GM18511 (cell line): Measurements from ENCODE around the gene SEMA5B.

Experiments
- ATAC-seq: cut with Tn5 transposase; IDR thresholded peaks from one replicate; pipeline ENCODE4 v1.9.1; 2021; ENCODE audit warnings: mild to moderate bottlenecking, moderate library complexity; ENCODE audit not compliant: unreplicated experiment

Gene SEMA5B

DNA sequence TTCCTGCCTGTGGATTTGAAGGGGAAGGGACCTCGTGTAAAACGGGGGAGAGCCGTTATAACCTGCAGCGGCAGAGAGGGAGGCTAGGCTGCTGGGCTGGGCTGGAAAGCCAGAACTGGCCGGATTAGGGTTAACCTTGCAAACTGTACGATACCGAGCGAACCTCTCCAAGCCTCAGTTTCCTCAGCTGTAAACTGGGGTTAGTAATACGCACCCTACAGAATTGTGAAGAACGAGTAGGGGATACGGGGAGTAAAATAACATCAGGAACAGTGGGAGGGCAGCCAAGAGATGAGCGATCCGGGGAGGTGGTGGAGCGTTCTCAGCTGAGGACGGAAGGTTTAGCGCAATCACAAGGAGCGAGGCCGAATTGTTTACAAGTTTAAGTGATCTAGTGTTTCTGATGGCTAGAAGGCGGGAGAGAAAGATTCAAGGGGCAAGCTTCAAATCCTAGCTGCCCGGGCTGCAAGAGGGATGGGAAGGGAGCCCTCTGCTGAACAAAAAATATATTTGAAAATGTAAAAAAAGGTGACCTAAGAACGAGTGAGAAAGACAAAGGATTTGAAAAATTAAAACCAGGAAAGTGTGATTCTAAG lies 768 bp upstream of the SEMA5B start:
- ATAC-seq = no peak

DNA sequence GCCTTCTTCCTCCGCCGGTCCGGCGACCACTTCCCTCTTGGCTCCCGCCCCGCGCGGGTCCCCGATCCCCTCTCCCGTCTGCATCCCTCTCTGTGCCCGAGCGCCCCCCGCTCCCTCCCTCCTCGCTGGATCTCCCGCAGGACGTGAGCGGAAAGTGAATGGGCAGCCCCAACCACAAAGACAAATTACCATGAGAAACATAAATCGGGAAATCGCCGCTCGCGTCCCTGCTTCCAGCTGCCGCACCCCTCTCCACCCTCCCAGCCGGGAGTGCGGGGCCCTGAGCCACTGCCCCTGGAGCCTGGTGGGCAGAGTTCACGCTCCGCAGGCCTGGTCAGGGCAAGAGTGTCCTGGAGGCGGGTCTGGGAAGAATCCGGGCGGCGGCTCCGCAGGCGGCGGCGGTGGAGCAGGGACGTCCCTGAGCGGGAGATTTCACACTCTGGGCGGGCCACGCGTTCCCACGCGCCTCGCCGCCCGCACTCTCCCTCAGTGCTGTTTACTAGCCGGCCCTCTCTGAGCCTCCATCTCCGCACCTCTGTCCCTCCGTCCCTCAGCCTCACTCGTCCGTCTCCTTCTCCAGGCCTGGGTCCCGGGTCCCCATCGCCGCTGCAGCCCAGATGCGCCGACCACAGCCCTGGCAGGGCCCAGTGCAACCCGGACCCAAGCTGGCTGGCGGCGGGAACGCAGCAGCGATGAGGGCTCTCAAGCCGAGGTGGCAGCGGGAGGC lies 835 bp downstream of the SEMA5B start:
- ATAC-seq = no peak

DNA sequence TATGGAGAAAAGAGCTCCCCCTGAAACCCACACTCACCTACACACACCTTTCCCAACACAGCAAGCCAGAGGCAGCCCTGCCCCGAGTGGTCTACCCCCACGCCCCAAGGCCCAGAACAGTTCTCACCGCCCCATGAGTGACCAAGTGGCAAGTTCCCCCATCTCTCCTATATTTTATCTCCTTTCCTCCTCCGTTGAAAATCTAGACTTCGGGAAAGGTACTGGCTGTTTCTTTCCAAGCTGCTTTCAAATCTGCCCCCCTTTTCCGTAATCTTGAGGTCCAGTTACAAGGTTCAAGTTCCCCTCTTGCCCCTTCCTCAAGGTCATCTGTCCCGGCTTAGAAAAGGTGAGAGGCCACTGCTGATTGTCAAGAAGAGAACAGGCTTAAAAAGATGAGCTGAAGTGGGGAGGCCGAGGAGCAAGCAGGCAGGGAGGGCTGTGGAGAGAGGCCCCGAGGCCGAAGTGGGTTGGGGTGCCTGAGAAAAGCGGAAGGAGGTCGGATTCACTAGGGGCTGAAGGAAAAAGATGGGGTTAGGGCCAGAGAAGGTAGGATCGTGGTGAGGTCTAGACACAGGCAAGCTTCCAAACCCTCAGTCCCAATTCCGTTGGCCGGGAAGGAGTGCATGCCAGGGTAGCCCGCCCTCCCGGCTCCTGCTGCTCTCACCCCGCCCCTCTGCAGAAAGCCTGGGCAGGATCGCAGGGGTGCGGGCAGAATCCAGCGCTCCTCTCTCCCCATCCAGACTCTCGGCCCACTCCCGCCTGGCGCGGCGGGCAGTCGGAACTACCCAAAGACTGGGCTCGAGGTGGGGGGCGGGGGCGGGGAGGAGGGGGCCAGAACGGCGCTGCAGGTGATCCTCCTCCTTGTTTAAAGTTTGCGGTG lies 1.7 kb downstream of the SEMA5B start:
- no peak for ATAC-seq

DNA sequence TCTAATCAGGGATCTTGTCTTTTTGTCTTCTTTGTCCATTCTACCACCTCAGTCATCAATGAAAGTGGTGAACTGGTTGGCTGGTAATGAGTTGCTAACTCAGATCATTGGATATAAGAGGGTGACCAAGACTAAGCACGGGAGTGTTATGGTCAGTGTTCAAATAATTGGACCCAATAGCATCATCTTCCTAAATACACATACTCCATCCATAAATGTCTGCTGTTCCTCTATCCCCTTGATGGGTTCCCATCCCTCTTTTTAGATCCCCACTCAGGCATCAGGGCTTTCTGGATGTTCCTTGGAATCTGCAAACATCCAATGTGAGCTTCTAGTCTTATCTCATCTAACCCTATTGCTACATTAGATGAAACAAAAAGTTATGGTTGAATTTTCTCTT lies 3.5 kb downstream of the SEMA5B start:
- ATAC-seq = no peak

DNA sequence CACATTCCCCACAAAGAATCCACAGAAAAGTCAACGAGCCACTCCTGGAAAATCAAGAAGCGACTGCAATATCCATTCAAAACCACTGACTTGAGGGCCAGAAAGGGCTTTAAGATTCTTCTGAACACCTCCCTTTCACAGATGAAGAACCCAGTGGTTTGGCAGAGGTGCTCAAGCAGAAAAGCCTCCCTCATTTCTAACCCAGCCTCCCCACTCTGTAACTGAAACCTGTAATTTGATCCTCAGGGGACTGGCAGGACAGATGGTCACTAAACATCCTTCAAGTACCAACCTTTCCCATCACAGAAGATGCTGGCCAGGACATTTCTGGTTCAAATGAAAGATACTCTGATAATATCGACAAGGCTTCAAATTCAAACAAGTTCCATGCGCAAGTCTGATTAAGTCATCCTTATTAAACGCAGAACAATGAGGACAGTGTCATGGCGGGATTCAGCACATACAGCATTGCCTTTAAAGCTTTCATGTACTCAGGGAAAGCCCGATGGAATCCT lies 5.5 kb downstream of the SEMA5B start:
- ATAC-seq = no peak

DNA sequence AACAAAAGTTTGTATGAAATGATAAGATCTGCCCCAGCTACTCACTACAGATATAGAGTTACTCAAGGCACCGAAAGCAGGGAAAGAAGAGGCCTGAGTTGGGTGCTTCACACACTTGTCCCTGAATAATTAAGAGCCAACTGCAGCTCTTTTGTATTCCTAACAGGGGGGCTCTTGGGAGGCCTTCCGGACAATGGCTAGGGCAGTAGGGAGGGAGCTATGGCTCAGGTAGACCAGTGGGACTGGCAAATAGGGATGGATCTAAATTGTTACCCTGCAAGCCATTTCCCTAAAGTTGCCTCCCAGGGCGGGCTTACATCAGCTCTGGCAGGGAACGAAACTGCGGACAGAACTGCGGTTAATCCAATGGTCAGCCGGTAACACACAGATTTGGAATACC lies 6.2 kb downstream of the SEMA5B start:
- no peak for ATAC-seq

DNA sequence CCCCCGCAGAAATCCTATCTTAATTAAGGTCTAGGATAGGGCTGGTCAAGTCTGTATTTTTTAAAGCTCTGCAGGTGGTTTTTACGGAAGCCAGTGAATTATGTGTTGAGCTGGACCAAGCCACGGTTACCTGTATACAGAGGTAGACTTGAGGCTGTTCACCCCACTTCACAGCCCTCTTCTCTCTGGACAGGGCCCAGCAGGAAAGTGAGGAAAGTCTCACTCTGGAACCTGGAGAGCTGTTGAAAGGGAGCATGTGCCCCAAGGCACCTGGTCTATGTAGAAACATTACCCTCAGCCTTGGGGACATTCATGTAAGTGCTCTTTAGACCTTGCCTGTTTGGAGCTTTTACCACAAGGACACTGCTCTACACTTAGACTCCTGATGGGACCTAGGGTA lies 6.9 kb downstream of the SEMA5B start:
- ATAC-seq = no peak

DNA sequence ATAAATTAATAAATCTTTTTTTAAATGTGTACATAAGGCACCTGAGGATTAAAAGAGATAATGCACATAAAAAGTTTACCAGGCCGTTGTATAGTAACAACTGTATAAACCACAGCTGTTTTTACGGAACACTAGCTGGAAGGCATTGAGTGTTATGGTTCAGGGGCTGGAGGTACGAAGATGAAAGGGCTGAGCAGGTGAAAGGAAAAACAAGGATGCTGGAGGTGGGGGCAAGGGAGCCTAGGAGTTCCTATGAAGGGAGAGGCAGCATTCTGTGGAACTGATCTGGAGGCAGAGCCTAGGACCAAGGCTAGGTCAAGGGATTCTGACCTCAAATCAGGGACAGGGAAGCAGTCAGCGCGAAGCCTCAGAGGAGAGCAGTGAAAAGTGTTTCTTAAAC lies 8.0 kb downstream of the SEMA5B start:
- ATAC-seq = no peak

DNA sequence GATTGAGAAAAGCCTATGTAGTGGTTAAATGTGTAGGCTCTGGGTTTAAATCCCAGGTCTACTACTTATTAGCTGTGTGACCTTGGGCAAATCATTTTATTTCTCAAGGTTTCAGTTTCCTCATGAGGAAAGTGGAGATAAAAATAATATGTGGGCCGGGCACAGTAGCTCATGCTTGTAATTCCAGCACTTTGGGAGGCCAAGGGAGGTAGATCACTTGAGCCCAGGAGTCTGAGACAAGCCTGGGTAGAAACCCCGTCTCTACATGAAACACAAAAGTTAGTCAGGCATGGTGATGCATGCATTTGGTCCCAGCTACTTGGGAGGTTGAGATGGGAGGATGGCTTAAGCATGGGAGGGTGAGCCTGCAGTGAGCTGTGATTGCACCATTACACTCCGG lies 8.4 kb downstream of the SEMA5B start:
- no peak for ATAC-seq

DNA sequence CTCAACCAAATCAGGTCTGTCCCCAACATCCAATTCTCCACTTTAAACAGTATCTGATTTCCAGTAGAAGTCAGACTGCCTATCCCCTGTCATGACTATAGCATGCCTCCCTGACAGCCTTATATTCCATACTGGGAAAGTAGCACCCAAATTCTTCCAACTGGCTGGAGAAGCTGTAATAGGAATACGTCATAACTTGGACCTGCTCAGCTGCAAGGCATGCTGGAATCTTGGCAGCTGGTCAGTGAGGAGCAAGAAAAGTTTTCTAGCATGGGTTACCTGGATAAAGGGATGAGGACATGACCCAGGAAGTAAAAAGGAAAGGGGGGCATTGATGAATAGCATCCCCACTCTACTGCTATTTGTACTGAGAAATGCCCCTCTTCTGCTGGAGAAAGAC lies 8.9 kb downstream of the SEMA5B start:
- no peak for ATAC-seq

DNA sequence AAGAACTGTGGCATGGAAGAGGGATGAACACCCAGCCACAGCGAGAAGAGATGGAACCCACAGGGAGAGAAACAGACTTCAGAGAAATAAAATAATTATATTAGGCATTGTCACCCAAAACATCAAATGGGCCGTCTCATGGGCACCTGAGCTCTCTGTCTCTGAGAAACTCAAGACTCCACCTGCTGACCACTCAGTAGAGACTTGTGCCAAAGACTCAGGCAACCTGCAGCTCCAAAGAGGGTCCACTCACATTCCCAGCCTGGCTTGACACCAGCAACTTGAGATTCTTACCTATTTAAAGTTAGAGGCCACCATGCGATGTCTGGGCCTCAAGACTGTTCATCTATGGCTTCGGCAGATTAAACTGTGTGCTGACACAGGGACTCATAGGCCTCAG lies 12.0 kb downstream of the SEMA5B start:
- ATAC-seq = no peak

DNA sequence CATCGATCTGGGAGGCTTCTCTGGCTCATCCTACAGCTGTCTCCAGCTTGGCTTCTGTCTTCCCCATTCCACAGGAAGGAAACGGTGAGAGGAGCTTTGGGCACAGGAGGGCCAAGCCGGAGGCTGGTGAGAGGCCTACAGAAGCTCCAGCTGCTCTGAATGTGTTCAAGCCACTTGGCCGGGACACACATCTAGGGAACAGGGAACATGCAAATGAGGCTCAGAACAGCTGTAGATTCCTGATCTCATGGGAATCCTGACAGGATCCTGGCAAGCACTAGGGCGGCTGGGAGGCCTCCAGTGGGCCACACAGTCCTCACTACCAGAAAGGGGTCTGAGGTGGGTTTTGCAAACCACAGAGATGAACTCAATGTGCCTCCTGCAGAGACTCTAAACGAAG lies 13.7 kb downstream of the SEMA5B start:
- no peak for ATAC-seq

DNA sequence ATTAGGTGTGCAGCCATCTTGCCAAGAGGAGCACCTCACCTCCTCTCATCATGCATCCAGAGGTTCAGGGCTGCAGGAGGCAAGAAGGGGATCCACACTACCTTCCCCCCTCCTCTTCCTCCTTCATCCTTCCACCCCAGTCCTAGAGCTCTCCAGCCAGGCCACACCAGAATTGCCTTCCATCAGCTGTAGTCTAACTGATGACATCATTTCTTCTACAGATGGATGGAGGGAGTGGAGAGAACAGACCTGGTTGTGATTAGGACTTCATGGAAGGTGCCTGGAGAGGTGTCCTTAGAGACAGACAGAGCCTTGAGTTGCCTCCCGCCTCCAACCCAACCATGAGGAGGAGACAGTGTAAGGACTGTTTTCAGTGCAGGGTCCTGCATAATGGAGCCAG lies 14.9 kb downstream of the SEMA5B start:
- ATAC-seq = no peak

DNA sequence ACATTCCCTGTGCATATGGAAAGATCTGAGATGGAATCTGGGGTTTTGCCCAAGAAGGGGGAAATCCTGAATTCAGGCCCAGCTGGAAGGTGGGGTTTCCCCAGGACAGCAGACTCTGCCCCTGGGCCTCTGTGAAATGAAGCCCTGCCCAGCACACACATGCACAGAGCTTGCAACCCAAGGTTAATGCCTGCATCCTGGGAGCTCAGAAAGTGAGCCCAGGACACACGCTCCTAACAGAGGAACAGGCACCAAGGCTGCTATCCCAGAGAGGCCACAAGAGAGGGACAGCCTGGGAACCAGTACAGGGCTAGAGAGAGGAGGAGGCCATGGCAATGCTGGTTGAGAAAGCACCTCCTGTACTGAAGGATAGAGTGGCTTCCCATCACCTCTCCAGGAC lies 16.1 kb downstream of the SEMA5B start:
- no peak for ATAC-seq

DNA sequence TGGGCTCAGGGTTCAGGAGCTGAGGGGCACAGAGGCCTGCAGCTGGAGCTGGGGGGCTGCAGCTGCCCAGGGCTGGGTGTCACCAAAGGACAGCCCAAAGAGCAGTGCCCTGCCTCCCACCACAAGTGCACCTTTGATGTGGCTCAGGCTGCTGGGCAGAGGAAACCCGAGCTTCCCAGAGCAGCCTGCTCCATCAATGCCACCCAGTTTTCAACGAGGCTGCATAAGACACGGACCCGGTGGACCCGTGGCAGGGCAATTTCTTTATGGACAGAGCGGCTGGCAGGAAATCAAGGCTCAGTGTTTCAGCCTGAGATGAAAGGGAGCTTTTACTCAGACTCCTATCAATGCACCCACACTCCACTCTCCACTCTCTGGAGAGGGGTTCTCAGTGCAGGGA lies 18.7 kb downstream of the SEMA5B start:
- no peak for ATAC-seq

DNA sequence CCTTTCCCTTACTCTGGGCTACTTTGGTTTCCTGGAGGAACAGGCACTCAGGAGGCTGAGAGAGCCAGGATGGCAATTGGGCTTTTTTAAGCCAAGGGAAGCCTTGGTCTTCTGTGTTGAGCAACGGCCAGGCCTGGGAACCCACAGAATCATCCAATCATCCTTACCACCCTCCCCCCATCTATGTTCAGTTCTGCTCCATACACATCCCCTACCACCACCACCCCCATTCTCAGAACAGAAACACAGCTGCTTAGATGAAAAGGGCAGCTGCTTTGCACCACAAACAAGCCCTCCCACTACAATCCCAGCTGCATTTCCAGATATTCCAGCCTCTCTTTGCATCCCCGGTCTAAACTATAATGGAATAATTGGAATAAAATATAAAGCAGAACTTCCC lies 21.0 kb downstream of the SEMA5B start:
- no peak for ATAC-seq

DNA sequence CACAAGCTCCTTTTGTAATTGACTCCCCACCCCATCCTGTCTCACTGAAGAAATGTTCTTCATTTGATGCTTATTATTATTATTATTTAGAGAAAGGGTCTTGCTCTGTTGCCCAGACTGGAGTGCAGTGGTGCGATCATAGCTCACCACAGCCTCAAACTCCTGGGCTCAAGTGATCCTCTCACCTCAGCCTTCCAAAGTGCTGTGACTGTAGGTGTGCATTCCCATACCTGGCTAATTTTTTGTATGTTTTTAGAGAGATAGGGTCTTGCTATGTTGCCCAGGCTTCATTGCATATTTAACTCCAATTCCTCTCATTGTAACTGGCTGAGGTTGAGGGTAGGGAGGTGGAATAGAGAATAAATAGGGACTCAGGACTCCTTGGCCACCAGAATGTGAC lies 22.3 kb downstream of the SEMA5B start:
- no peak for ATAC-seq

DNA sequence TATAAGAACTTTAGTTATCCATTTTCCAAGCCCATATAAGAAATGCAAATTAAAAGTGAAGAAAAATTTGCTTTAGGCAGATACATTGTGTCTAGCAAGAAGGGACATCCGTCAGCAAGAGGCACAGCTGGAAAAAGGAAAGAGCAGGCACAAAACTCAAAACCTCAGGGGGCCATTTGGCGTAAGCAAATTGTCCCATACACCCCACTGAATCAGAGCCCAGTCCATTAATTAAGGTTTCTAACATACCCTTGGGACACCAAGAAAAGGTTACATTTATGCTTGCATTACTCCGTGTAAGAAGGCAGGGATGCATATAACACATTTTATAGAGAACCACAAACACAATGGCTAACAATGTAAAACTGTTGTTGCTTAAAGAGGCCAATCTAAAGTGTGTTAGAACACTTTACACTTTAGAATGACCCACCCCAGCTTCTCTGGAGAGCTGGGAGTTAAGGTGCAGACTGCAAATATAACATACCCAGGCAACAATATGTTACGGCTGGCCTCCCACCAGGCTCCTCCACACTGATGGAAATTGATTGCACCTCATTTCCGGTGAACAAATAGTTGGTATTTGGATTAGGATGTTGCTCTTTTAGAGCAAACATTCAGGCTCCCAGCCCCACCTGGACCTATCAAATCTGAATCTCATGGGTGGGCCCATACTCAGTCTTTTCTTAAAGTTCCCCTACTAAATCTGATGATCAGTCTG lies 23.2 kb downstream of the SEMA5B start:
- no peak for ATAC-seq

DNA sequence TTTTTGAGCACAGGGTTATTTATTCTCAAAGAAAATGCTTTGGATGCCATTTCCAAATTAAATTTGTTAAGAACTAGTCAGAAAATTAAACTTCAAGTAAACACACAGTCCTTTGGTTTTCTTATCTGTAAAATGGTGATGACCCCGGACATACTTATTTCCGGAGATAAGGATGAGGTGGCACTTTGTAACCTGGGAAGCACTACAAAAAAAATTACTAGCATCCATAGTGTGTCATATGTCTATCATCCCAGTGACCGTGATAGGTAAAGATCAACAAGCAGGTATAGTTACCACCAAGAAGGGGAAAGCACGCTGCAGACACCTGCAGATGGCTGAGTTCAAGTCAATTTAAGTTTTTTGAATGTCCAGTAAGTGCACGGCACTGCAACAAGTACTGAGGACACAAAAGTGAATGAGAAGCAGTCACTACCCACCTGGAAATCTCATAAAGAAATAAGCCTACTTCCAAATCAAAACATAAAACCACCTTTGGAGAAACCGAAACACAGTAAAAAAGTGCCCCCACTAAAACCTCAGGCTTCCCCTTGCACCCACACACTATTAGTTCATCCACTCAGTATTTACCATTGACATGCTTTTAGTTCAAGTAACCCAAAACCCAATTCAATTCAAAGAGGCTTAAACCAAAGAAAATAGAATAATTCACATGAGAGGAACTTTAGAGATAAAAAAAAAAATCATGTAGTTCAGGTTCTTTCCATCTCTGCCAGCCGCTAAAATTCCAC lies 24.6 kb downstream of the SEMA5B start:
- ATAC-seq = no peak

DNA sequence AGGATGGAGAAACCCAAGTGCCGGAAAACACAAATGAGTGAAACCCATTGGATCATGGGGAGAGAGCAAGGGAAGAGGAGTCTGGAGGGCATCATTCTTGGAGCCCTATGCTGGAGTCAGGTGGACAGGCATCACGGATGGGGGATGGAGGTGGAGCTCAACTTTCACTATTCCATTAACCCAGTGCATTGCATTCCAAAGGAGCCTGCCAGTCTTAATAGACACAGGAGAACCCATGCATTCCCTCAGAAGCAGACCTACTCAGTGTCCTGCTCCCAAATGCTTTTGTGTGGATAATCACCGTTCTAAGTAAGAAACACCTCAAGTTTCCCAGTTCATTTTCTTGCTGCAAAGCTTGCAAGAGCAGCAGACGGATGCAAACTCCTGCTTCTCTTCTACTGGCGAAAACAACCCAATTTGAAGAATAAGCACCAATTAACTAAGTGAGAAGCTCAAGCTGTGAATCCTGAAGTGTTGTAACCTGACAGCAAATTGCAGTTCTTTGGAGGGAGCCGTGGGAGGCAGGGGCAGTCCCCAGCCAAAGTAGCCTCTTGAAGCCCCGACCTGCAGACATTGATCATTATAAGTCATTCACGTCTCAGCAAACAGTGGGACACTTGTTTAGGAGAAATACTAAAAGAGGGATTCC lies 25.3 kb downstream of the SEMA5B start:
- ATAC-seq = no peak
